Hair follicular keratinocyte (primary cell): ENCODE results near the gene ZNF639. TPM values are rescaled to one million over a fixed set of nuclear protein-coding genes. Genes with fewer than 3 reads are reported as not detected.

Experiments
- total RNA-seq: library from RNA; depleted of rRNA; stranded (reverse); fragments of >200 nt; gene quantifications from 2 replicates; pipeline ENCODE4 v1.2.3, GENCODE V29; 2015

ZNF639 gene
- 24.4 and 31.3 TPM in 2 replicates for total RNA-seq

GRCh38 chr3:179322286-179323196 lies at the start of gene ZNF639:
TSS of gene ZNF639 (plus strand) at chr3:179323031. CDS start at chr3:179328294, 5,263 bp downstream.

GRCh38 chr3:179347345-179348194 lies 24.7 kb downstream of the ZNF639 start, which contains the start of gene MFN1:
TSS of gene MFN1 (plus strand) at chr3:179347709. CDS start at chr3:179348852, 1,143 bp downstream.

Other genes starting within 250 kb of the ZNF639 start
- gene PIK3CA, start 174.7 kb upstream of the ZNF639 start, total RNA-seq: 8.1 and 9.4 TPM in 2 replicates
- gene KCNMB3, start 71.9 kb upstream of the ZNF639 start, total RNA-seq: 0.11 and 0.16 TPM in 2 replicates
- 29.3 and 39.2 TPM in 2 replicates for gene MFN1, start 24.7 kb downstream of the ZNF639 start, total RNA-seq
- 23.7 and 24.7 TPM in 2 replicates for gene GNB4, start 128.4 kb downstream of the ZNF639 start, total RNA-seq
- gene ACTL6A, start 239.9 kb downstream of the ZNF639 start, total RNA-seq: 54.9 and 120 TPM in 2 replicates